Uterus (tissue), 4 donors: ENCODE results near the gene ANKRD65. TPM values are rescaled to one million over a fixed set of nuclear protein-coding genes. Genes with fewer than 3 reads are reported as not detected.
A peak's percentile ranks its signal among the peaks of the same experiment; 100 is the strongest.

ENCODE experiments used
- DNase-seq, 2 donors: peaks; one replicate each; pipeline ENCODE4 v3.0.0-alpha.2; 2019 to 2020
- H3K27ac ChIP-seq, 2 donors: fragments of 200-600 bp; sonication (generic); 1 replicate in 1 of 2; 2 replicates in 1 of 2; pipeline ENCODE4 v1.5.1; 2016 to 2018
- H3K27me3 ChIP-seq, 2 donors: fragments of 200-600 bp; sonication (generic); one replicate each; pipeline ENCODE4 v1.5.1; 2018 to 2019; ENCODE audit warnings: control low read depth in 1 of 2
- H3K36me3 ChIP-seq, 2 donors: fragments of 200-600 bp; sonication (generic); one replicate each; pipeline ENCODE4 v1.5.1; 2019; ENCODE audit warnings: control low read depth in 1 of 2
- H3K4me1 ChIP-seq, 2 donors: fragments of 200-600 bp; sonication (generic); one replicate each; pipeline ENCODE4 v1.5.1; 2018 to 2019; ENCODE audit warnings: control low read depth in 1 of 2
- H3K4me3 ChIP-seq, 2 donors: fragments of 200-600 bp; sonication (generic); 1 replicate in 1 of 2; 2 replicates in 1 of 2; pipeline ENCODE4 v1.5.1; 2018 to 2019; ENCODE audit warnings: mild to moderate bottlenecking in 1 of 2
- H3K9me3 ChIP-seq, 2 donors: fragments of 200-600 bp; sonication (generic); one replicate each; pipeline ENCODE4 v1.5.1; 2019; ENCODE audit warnings: control low read depth in 1 of 2
- POLR2A ChIP-seq, 2 donors: fragments of 450-650 bp; IDR thresholded peaks; one replicate each; pipeline ENCODE4 v1.6.1; 2016; ENCODE audit warnings: antibody characterized with exemption in 2 of 2, mild to moderate bottlenecking in 1 of 2, moderate library complexity in 1 of 2
- intact Hi-C: fragments of 100-400 bp; cut with DNase I; formaldehyde crosslinking; loops from one replicate; pipeline ENCODE4 v1.15.1; 2023; ENCODE audit warnings: low total_unique reads
- total RNA-seq, 4 donors: library from RNA; depleted of rRNA in 3 of 4; stranded (reverse); fragments of >200 nt in 3 of 4; gene quantifications; one replicate each; pipeline versions ENCODE4 v1.1.0 to v1.2.4, GENCODE V29; 2014 to 2023
- TF ChIP-seq, protein P1 (sequence below), 4 experiments: fragments of 200-600 bp in 2 of 4; fragments of 450-650 bp in 2 of 4; sonication (generic) in 2 of 4; IDR thresholded peaks; one replicate each; pipeline ENCODE4 v1.5.1; 2016 to 2019; ENCODE audit warnings: antibody characterized with exemption in 4 of 4, mild to moderate bottlenecking in 2 of 4, moderate library complexity in 1 of 4
- donor health status: DM: yes; HTN: yes; CAD: no.

Gene ANKRD65
- total RNA-seq, 4 donors from 2014 or later = 1.3 to 20.0 (median 6.7) TPM

- TF ChIP-seq, protein P1, sequence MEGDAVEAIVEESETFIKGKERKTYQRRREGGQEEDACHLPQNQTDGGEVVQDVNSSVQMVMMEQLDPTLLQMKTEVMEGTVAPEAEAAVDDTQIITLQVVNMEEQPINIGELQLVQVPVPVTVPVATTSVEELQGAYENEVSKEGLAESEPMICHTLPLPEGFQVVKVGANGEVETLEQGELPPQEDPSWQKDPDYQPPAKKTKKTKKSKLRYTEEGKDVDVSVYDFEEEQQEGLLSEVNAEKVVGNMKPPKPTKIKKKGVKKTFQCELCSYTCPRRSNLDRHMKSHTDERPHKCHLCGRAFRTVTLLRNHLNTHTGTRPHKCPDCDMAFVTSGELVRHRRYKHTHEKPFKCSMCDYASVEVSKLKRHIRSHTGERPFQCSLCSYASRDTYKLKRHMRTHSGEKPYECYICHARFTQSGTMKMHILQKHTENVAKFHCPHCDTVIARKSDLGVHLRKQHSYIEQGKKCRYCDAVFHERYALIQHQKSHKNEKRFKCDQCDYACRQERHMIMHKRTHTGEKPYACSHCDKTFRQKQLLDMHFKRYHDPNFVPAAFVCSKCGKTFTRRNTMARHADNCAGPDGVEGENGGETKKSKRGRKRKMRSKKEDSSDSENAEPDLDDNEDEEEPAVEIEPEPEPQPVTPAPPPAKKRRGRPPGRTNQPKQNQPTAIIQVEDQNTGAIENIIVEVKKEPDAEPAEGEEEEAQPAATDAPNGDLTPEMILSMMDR (IDR thresholded peaks at IDR 0.05) = no peak
- no peak for TF ChIP-seq POLR2A (IDR thresholded peaks at IDR 0.05)
- DNase-seq = no peak
- no peak overlapping the region for H3K27ac ChIP-seq
- no peaks in the 10 kb centered on the region for H3K27me3 ChIP-seq
- no peaks in the 10 kb centered on the region for H3K9me3 ChIP-seq
- peaks cover 4 to 33% of the 10 kb centered on the region in 2 donors for H3K4me1 ChIP-seq
- intact Hi-C loops = no loop called here
- no peak overlapping the region for H3K4me3 ChIP-seq
- no peaks in the 10 kb centered on the region for H3K36me3 ChIP-seq
Observed at GRCh38 chr1:1437904-1438376, 16.9 kb upstream of the ANKRD65 start.

- H3K4me1 ChIP-seq = peaks cover 4 to 40% of the 10 kb centered on the region in 2 donors
- H3K27ac ChIP-seq = no peak overlapping the region
- H3K9me3 ChIP-seq = no peaks in the 10 kb centered on the region
- no peaks in the 10 kb centered on the region for H3K36me3 ChIP-seq
- no peak overlapping the region for H3K4me3 ChIP-seq
- H3K27me3 ChIP-seq = no peaks in the 10 kb centered on the region
- TF ChIP-seq, protein P1 (IDR thresholded peaks at IDR 0.05) = no peak
- no peak for TF ChIP-seq POLR2A (IDR thresholded peaks at IDR 0.05)
- DNase-seq = peak in 1 of 2 donors; percentile 15
- intact Hi-C loops = no loop called here
Observed at GRCh38 chr1:1437033-1437903, 16.2 kb upstream of the ANKRD65 start.

GRCh38 chr1:1436630-1437032, 15.6 kb upstream of the ANKRD65 start:
- no peaks in the 10 kb centered on the region for H3K36me3 ChIP-seq
- no peak for DNase-seq
- intact Hi-C loops = no loop called here
- H3K27ac ChIP-seq = no peak overlapping the region
- H3K4me1 ChIP-seq = peaks cover 4 to 46% of the 10 kb centered on the region in 2 donors
- TF ChIP-seq POLR2A (IDR thresholded peaks at IDR 0.05) = no peak
- TF ChIP-seq, protein P1 (IDR thresholded peaks at IDR 0.05) = no peak
- H3K4me3 ChIP-seq = peak overlapping the region in 1 of 2 donors; percentile 34
- H3K27me3 ChIP-seq = no peaks in the 10 kb centered on the region
- H3K9me3 ChIP-seq = no peaks in the 10 kb centered on the region

DNA sequence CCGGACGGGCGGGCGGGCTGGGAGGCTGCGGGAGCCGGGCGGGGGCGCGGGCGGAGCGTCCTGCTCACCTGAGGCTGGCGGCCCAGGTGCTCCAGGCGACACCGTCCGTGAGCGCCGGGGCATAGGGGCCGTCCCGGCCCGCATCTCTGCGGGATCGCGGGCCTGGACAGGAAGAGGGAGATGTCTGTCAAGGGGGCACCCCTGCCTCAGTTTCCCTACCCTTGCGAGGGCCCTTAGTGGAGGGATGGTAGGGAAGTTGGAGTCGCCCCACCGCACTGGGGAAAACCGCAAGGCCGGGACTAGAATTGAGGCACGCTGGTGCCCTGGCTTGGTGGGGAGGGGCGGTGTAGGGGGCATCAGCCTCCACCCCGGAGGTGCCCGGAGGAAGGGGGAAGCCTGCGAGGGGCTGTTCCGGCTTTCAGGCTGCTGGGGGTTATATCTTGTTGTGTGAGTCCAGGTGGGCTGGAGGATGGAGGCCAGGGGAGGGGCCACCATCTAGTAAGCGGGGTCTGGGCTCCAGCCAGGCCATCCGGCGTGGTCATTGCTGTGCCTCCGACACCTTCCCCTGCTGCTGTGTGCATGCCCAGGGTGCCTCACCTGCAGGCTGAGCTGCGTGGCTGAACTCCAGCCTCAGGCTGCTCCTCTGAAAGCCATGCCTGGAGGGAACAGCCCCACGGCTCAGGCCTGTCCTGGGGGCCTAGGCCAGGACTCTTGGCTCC, 15.0 kb upstream of the ANKRD65 start:
- H3K27me3 ChIP-seq = no peaks in the 10 kb centered on the region
- no peak for TF ChIP-seq POLR2A (IDR thresholded peaks at IDR 0.05)
- TF ChIP-seq, protein P1 (IDR thresholded peaks at IDR 0.05) = no peak
- intact Hi-C loops = no loop called here

More for the DNA sequence above, 15.0 kb upstream of the ANKRD65 start:
- no peaks in the 10 kb centered on the region for H3K9me3 ChIP-seq
- H3K4me1 ChIP-seq = peaks cover 1 to 52% of the 10 kb centered on the region in 2 donors
- peak overlapping the region; percentile 22 to 95 for H3K27ac ChIP-seq
- peak in 1 of 2 donors; percentile 22 for DNase-seq
- no peaks in the 10 kb centered on the region for H3K36me3 ChIP-seq
- peak overlapping the region; percentile 34 to 44 for H3K4me3 ChIP-seq
